ENCODE results near the gene KLC1. TPM values are rescaled to one million over a fixed set of nuclear protein-coding genes. Genes with fewer than 3 reads are reported as not detected.

Gene KLC1
- total and polyA plus RNA-seq, 2 donors (not counting 1 experiment from before 2014, with no cell fraction given): 102 to 243 TPM

DNA sequence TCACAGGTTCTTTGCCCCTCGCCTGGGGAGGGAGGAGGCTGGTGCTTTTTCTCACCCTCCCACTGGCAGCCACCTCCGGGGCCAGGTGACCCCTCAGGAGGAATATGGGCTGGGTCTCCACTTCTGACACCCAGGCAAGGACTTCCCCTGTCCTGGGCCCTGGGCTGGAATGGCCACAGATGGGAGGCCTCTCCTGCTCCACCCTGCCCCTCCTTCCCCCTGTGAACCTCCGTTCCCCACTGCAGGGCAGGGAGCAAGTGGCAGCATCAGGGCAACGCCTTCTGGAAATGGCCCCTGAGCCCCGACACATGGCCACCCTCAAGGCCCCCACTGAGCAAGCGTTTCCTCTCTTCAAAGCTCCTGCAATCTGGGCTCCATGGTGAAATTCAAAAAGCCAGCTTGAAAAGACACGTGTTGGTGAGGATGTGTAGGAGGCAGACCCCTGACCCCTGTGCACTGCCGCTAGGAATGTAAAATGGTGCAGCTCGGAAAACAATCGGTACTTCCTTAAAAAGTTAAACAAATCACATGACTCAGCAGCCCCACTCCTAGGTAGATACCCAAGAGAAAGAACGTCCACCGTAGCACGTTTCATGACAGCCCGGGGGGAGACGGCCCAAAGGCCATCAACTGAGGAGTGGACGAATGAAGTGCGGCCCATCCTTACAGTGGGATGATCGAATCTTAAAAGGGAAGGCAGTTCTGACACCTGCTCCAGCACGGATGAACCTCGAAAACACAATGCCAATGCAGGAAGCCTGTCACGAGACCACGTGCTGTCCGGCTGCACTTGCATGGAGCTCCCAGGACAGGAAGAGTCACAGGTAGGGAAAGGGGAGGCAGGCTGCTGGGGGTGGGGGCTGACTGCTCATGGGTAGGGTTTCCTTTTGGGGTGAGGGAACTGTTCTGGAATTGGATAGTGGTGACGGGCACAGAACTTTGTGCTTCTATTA, 74.7 kb downstream of the KLC1 start:
- Mint-ChIP-seq H3K4me3 (no peak overlapping the region), H3K9me3 (ENCODE audit: insufficient read depth) (no peaks in the 10 kb centered on the region), H3K27ac (no peak overlapping the region), H3K27me3 (no peaks in the 10 kb centered on the region), H3K4me1 (peaks cover 38% of the 10 kb centered on the region)
- Histone ChIP-seq H3K4me3 (ENCODE audit: control extremely low read depth in 1 of 5, extremely low read depth in 1 of 5, insufficient read depth in 1 of 5, low read depth in 2 of 5, low read length in 4 of 5) (no peak overlapping the region), H3K27me3 (replicated peaks in 1 of 4; ENCODE audit: control extremely low read depth in 1 of 4, control insufficient read depth in 3 of 4, insufficient read depth in 4 of 4, low read length in 3 of 4) (no peaks in the 10 kb centered on the region), H3K9me3 (ENCODE audit: control extremely low read depth in 1 of 3, control insufficient read depth in 2 of 3, insufficient read depth in 1 of 3, low read length in 2 of 3) (no peaks in the 10 kb centered on the region), H4K20me1 (ENCODE audit: control insufficient read depth, insufficient read depth, low read length, poor library complexity, severe bottlenecking) (peaks cover 33% of the 10 kb centered on the region), H3K4me1 (ENCODE audit: control insufficient read depth in 2 of 2, insufficient read depth in 2 of 2, low read length in 2 of 2) (peaks cover 34 to 42% of the 10 kb centered on the region in 2 donors), H3K4me2 (replicated peaks; ENCODE audit: low read depth, low read length, poor library complexity, severe bottlenecking) (no peak overlapping the region), H3K79me2 (ENCODE audit: control insufficient read depth, insufficient read depth, low read length) (peaks cover 11% of the 10 kb centered on the region), H3K36me3 (replicated peaks in 1 of 2; ENCODE audit: control extremely low read depth in 1 of 2, control insufficient read depth in 1 of 2, extremely low read depth in 1 of 2, insufficient read depth in 2 of 2, low read length in 1 of 2) (peaks cover 0 to 46% of the 10 kb centered on the region in 2 experiments), H3K9ac (ENCODE audit: low read length) (no peak overlapping the region), H3K27ac (ENCODE audit: low read length in 2 of 2) (no peak overlapping the region), H2AFZ (ENCODE audit: insufficient read depth, low read depth, low read length, poor library complexity, severe bottlenecking) (no peak overlapping the region)
- intact Hi-C loops (cut with micrococcal nuclease): no loop called here
- ChIA-PET CTCF (no interaction called here), POLR2A (no interaction called here)
- DNase-seq (no peak), ATAC-seq (ENCODE audit: low read depth) (no peak)
- TF ChIP-seq, protein P1, sequence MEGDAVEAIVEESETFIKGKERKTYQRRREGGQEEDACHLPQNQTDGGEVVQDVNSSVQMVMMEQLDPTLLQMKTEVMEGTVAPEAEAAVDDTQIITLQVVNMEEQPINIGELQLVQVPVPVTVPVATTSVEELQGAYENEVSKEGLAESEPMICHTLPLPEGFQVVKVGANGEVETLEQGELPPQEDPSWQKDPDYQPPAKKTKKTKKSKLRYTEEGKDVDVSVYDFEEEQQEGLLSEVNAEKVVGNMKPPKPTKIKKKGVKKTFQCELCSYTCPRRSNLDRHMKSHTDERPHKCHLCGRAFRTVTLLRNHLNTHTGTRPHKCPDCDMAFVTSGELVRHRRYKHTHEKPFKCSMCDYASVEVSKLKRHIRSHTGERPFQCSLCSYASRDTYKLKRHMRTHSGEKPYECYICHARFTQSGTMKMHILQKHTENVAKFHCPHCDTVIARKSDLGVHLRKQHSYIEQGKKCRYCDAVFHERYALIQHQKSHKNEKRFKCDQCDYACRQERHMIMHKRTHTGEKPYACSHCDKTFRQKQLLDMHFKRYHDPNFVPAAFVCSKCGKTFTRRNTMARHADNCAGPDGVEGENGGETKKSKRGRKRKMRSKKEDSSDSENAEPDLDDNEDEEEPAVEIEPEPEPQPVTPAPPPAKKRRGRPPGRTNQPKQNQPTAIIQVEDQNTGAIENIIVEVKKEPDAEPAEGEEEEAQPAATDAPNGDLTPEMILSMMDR (IDR thresholded peaks at IDR 0.05): no peak
- TF ChIP-seq EZH2 (IDR thresholded peaks at IDR 0.05; ENCODE audit: borderline replicate concordance, insufficient read depth, low read depth, low read length, poor library complexity, severe bottlenecking): no peak
- 86% methylated on average over 18 of the region's 24 CpGs for WGBS (ENCODE audit: insufficient coverage)

DNA sequence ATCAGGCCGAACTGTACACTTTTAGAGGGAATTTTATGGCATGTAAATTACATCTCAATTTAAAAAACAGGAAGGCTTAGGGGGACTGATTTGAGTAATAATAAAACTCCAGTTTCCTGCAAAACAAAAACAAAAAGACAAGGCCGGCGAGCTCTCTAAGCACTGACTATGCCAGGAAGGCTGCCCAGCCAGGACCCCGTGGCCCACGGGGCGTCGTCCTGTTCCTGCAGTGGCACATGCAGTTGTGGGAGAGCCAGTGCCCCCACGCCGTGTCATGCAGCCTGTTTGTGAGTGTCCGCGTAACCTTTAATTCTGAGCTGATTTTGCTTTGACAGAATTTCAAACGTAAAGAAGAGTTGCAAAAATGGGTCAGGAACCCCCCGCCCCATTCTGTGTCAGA, 75.7 kb downstream of the KLC1 start:
- Mint-ChIP-seq H3K4me3 (no peak overlapping the region), H3K27ac (no peak overlapping the region), H3K4me1 (peaks cover 29% of the 10 kb centered on the region)

More for the DNA sequence above, 75.7 kb downstream of the KLC1 start:
- H3K36me3 ChIP-seq (replicated peaks in 1 of 2; ENCODE audit: control extremely low read depth in 1 of 2, control insufficient read depth in 1 of 2, extremely low read depth in 1 of 2, insufficient read depth in 2 of 2, low read length in 1 of 2): peaks cover 0 to 36% of the 10 kb centered on the region in 2 experiments
- H3K9me3 ChIP-seq (ENCODE audit: control extremely low read depth in 1 of 3, control insufficient read depth in 2 of 3, insufficient read depth in 1 of 3, low read length in 2 of 3): no peaks in the 10 kb centered on the region
- no peak overlapping the region for H2AFZ ChIP-seq (ENCODE audit: insufficient read depth, low read depth, low read length, poor library complexity, severe bottlenecking)
- ChIA-PET POLR2A (no interaction called here), CTCF (interaction anchor here (1.1 kb wide), 1 partner anchor 24 kb away, joined by 3 read pairs; no protein-coding TSS in a partner anchor)
- H3K79me2 ChIP-seq (ENCODE audit: control insufficient read depth, insufficient read depth, low read length): peaks cover 10% of the 10 kb centered on the region
- DNase-seq: no peak
- ATAC-seq (ENCODE audit: low read depth): no peak
- H3K27me3 Mint-ChIP-seq: no peaks in the 10 kb centered on the region
- intact Hi-C loops (cut with micrococcal nuclease): no loop called here
- WGBS (ENCODE audit: insufficient coverage): 69% methylated on average over 12 of the region's 13 CpGs
- TF ChIP-seq, protein P1 (IDR thresholded peaks at IDR 0.05): no peak
- TF ChIP-seq EZH2 (IDR thresholded peaks at IDR 0.05; ENCODE audit: borderline replicate concordance, insufficient read depth, low read depth, low read length, poor library complexity, severe bottlenecking): no peak
- no peak overlapping the region for H3K9ac ChIP-seq (ENCODE audit: low read length)
- H3K27me3 ChIP-seq (replicated peaks in 1 of 4; ENCODE audit: control extremely low read depth in 1 of 4, control insufficient read depth in 3 of 4, insufficient read depth in 4 of 4, low read length in 3 of 4): no peaks in the 10 kb centered on the region
- no peaks in the 10 kb centered on the region for H3K9me3 Mint-ChIP-seq (ENCODE audit: insufficient read depth)
- H4K20me1 ChIP-seq (ENCODE audit: control insufficient read depth, insufficient read depth, low read length, poor library complexity, severe bottlenecking): peaks cover 23% of the 10 kb centered on the region
- no peak overlapping the region for H3K4me2 ChIP-seq (replicated peaks; ENCODE audit: low read depth, low read length, poor library complexity, severe bottlenecking)
- peaks cover 24 to 32% of the 10 kb centered on the region in 2 donors for H3K4me1 ChIP-seq (ENCODE audit: control insufficient read depth in 2 of 2, insufficient read depth in 2 of 2, low read length in 2 of 2)
- no peak overlapping the region for H3K27ac ChIP-seq (ENCODE audit: low read length in 2 of 2)
- H3K4me3 ChIP-seq (ENCODE audit: control extremely low read depth in 1 of 5, extremely low read depth in 1 of 5, insufficient read depth in 1 of 5, low read depth in 2 of 5, low read length in 4 of 5): no peak overlapping the region

Data from B cell (primary cell).